Measurements from ENCODE around the gene JMY.

- TF ChIP-seq EZH2 (IDR thresholded peaks at IDR 0.05) (no peak), CTCF (IDR thresholded peaks at IDR 0.05) (no peak), EZH2phosphoT487 (IDR thresholded peaks at IDR 0.05) (no peak)
Measured at GRCh38 chr5:79237740-79238560, 2.0 kb downstream of the JMY start.
